GM19099 (cell line): ENCODE results near the gene PCDHB8.
"Not testable (repeated sequence)": the region's sequence is repeated elsewhere in the genome, so short reads cannot be mapped to it uniquely, and the experiment has no call there.

Experiments used
- POLR2A ChIP-seq: IDR thresholded peaks from 3 replicates; pipeline ENCODE4 v1.6.1; 2011; ENCODE audit warnings: low read depth; ENCODE audit not compliant: insufficient read length; ENCODE audit errors: extremely low read depth

The PCDHB8 gene

GRCh38 chr5:141199359-141200235, 22.0 kb downstream of the PCDHB8 start, which contains the start of gene PCDHB11:
Gene PCDHB11, plus strand, starts transcription at chr5:141199627. Its CDS starts 148 bp downstream, at chr5:141199775.
- no peak for TF ChIP-seq POLR2A

GRCh38 chr5:141208478-141208877, 30.9 kb downstream of the PCDHB8 start, which contains the start of gene PCDHB12:
Gene PCDHB12, plus strand, starts transcription at chr5:141208719. Its CDS starts 189 bp downstream, at chr5:141208908.
- TF ChIP-seq POLR2A = no peak

DNA sequence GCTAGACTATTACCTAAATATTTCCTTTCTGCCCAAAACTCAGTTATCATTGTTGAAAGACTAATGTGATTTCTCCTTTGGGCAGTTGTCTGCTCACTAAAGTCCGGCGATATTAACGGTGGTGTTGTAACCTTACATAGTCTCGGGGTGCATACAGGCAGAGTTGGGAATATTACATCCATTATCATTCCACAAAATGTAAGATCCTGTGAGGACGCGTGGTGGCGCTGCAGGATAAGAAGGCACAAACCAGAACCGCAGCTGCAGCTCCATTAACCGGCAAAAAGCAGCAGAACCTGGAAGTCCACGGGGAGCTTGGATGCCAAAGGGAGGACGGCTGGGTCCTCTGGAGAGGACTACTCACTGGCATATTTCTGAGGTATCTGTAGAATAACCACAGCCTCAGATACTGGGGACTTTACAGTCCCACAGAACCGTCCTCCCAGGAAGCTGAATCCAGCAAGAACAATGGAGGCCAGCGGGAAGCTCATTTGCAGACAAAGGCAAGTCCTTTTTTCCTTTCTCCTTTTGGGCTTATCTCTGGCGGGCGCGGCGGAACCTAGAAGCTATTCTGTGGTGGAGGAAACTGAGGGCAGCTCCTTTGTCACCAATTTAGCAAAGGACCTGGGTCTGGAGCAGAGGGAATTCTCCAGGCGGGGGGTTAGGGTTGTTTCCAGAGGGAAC, 36.2 kb downstream of the PCDHB8 start, which contains the start of gene PCDHB13:
Gene PCDHB13, plus strand, starts transcription at position 264 of the 684 bp plus-strand sequence. Its CDS starts 205 bp downstream, at position 469.
- not testable (repeated sequence) for TF ChIP-seq POLR2A

DNA sequence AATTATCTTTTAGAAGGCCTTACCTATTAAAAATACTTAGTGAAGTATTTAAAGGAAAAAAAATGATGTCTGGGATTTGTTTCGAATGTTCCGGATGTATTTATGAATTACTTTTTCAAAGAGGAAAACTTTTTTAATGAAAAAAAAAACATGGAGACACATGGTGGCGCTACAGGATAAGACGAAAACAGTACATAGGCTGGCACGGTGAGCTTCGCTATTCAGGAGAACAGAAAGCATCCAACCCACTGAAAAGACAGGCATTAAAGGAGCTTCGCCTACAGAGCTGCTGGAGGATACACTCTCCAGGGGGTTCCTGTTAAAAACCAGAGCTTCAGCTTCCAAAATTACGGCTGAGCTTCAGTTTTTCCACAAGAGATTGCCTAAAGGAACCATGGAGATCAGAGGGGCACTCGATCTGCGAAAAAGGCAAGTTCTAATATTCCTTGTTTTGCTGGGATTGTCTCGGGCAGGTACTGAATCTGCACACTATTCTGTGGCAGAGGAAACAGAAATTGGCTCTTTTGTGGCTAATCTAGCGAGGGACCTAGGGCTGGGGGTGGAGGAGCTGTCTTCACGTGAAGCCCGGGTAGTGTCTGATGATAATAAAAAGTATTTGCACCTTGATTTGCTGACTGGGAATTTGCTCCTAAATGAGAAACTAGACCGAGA, 45.7 kb downstream of the PCDHB8 start, which contains the start of gene PCDHB14:
Gene PCDHB14, plus strand, starts transcription at position 232 of the 672 bp plus-strand sequence. Its CDS starts 163 bp downstream, at position 395.
- TF ChIP-seq POLR2A = no peak
